Fibroblast of upper back skin (primary cell): ENCODE results near the gene CCDC87.
"Not testable (repeated sequence)": the region's sequence is repeated elsewhere in the genome, so short reads cannot be mapped to it uniquely, and the experiment has no call there.

ENCODE experiments used
- DNase-seq: peaks from one replicate; pipeline ENCODE4 v3.0.0-alpha.2; 2013

CCDC87 gene

DNA sequence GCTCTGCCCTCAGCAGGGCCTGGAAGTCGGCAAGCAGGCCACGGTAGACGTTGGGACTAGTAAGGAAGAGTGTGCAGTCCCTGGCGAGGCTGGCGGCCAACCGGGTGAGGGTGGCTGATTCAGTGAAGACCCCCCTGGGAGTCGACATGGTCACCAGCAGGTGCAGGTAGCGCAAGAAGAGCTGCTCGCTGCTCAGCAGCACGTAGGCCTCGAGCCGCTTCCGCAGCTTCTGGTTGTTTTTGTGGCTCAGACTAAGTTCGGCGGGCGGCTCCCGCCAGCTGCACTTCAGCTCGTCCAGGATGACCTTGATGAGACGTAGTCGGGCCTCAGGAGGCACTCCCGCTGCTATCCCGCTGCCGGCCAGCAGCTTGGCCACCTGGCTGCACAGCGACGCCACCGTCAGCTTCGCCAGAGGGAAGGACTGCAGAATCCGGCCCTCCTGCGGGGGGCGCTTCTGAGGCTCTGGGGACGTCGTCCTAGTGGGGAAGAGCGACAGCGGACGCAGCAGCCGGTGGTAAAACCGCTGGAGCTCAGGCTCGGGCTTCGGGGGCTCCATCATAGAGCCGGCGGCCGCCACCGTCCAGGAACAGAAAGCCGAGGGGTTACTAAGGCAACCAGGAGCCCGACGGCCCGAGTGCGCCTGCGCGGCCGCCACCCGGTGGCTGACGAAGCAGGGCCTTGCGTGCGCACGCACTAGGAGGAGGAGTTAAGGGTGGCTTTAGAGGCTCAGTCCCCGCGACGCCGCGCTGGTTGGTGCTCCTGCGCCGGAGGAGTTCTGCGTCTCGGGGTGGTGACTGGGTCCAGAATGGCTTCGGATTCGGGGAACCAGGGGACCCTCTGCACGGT, at the start of gene CCDC87, which contains the start of gene CCS:
TSS of gene CCDC87 (minus strand) at position 607 of the 846 bp plus-strand sequence. CDS start at position 559, 48 bp downstream.
TSS of gene CCS (plus strand) at position 729 of the 846 bp plus-strand sequence. CDS start at position 806, 77 bp downstream.
- peak; percentile 94 for DNase-seq

DNA sequence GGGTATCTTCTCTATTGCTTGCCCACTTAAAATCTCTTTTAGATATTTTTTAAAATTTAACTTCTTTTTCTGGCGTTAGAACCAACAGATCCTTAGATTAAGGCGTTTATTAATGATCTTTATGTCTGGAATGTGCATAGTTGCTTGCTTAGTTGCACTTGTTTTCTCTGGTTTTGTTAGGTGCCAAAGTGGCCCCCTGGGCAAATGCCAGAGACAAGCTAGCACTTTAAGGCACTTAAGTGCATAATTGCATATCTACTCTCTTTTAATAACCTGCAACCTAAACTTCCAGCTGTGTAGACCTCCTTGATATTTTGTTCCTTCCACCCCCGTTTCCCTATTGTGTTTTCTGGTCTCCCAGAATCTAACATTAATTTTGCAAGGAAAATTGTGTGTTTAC, 49.0 kb upstream of the CCDC87 start:
- DNase-seq, result peak; percentile 19

- not testable (repeated sequence) for DNase-seq
Observed at GRCh38 chr11:66639814-66640340, 47.0 kb upstream of the CCDC87 start.

DNA sequence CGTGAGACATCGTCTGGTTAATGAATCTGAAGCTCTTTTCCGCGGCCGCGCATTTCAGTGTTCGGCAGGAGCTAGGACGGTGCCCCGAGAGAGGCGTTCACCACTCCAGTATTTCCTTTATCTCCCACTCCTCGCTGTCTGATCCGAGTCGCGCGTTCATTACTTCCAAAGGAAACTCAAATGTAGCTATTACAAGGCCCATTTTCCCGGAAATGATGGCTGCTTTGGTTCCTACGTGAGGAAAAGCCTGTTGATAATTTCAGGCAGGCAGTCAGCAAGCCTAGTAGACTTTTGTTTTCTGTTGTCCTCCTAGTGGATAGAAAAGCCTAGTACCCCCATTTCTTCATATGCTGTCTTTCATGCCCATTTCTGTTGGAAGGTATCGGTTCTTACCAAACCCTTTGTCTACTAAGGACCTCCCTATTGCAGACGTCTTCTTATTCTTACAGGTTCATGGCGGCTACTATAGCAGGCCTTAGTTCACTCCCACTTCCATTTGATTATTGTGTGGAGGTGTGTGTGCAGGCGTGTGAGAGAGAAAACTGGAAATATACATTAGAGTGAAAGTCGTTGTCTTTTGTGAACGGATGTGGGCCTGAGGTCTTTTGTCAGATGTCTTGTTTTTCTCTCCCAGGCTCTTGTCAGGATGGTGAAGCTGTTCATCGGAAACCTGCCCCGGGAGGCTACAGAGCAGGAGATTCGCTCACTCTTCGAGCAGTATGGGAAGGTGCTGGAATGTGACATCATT, 46.4 kb upstream of the CCDC87 start:
- peak; percentile 26 for DNase-seq

- DNase-seq, result peak; percentile 100
Observed at GRCh38 chr11:66638177-66639065, 45.6 kb upstream of the CCDC87 start, which contains the start of gene RBM4. Gene RBM4 (plus strand): TSS chr11:66638703. CDS start chr11:66639712, 1,009 bp downstream.

DNA sequence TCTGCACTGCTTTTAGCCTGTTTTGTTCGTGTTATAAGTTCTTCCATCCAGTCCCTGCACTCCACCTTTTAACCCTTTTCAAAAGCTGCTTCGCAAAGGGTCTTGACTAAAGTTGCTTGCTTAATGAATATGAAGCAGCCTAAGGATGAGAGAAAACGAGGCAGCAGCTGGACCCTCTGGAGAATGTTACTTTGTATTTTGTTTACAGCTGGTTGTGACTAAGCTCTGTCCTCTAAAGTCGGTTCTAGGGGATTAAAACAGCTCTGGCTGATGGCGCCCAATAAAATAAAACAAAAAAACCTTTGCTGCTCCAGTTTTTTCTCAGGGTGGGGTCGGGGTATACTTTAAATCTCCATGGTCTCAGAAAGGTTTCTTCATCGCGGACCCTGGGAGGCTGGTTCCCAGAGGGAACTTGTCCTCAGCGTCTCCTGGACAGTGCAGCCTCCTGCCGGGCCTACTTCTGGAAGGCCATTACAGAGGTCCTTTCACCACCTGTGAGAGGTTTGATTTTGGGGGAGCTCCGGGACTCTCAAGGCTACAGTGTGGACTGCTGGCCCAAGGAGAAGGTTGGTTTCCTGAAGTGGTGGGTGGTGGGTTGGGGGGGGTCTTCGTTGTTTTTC, 44.8 kb upstream of the CCDC87 start:
- no peak for DNase-seq

DNA sequence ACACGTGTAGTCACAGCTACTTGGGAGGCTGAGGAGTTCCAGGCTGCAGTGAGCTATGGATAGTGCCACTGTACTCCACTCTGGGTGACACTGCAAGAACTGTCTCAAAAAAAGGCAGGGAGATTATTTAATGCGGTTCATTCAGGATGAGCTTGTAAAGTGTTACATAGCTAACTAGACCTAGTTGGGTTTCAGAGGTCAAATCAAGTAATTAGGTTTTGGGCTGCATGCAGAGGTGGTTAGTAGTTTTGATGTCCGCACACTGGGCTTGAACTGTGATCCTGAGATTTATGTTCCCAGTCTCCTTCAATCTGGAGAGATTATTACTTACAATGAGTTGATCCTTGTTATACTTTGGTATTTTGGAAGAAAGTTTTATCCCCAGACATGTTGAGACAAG, 43.5 kb upstream of the CCDC87 start:
- DNase-seq, result no peak

- no peak for DNase-seq
Observed at GRCh38 chr11:66632952-66633351, 40.1 kb upstream of the CCDC87 start.

GRCh38 chr11:66631883-66632282, 39.0 kb upstream of the CCDC87 start:
- no peak for DNase-seq

GRCh38 chr11:66629356-66629755, 36.5 kb upstream of the CCDC87 start:
- DNase-seq, result no peak

DNA sequence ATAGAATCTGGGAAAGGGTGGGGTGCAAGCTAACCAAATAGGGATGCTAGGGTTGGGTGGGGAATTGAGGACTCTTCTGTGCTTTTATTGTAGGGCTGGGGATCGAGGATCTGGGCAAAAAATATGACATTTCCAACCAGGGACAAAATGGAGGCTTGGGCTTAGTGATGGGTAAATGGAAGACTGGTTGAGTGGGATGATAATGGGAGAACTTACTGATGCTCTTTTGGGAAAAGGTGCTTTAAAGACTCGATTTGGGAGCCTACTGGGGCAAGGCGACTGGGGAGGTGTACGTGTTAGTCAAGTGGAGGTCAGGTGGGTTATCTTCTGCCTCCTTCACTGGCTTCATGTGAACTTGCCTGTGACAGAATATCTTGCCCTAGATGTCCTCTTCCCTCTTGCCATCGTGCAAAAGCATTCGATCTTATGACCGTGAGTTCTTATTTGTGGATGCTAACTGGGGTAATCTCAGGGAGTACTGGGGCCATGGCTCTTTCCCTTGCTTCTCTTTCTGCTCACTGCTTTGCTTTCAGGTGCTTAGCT, 35.3 kb upstream of the CCDC87 start:
- DNase-seq, result no peak

- no peak for DNase-seq
Observed at GRCh38 chr11:66626926-66627325, 34.1 kb upstream of the CCDC87 start.

- DNase-seq, result no peak
Observed at GRCh38 chr11:66626382-66626781, 33.5 kb upstream of the CCDC87 start.

- no peak for DNase-seq
Observed at GRCh38 chr11:66625752-66626149, 32.9 kb upstream of the CCDC87 start.

DNA sequence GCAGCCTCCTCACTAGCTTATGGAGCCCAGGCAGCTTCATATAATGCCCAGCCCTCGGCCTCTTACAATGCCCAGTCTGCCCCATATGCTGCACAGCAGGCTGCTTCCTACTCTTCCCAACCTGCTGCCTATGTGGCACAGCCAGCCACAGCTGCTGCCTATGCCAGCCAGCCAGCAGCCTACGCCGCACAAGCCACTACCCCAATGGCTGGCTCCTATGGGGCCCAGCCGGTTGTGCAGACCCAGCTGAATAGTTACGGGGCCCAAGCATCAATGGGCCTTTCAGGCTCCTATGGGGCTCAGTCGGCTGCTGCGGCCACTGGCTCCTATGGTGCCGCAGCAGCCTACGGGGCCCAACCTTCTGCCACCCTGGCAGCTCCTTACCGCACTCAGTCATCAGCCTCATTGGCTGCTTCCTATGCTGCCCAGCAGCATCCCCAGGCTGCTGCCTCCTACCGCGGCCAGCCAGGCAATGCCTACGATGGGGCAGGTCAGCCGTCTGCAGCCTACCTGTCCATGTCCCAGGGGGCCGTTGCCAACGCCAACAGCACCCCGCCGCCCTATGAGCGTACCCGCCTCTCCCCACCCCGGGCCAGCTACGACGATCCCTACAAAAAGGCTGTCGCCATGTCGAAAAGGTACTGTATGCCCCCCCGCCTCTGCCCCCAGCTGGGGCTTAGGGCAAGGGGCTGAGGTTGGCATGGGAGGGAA, 32.3 kb upstream of the CCDC87 start:
- DNase-seq, result no peak

DNA sequence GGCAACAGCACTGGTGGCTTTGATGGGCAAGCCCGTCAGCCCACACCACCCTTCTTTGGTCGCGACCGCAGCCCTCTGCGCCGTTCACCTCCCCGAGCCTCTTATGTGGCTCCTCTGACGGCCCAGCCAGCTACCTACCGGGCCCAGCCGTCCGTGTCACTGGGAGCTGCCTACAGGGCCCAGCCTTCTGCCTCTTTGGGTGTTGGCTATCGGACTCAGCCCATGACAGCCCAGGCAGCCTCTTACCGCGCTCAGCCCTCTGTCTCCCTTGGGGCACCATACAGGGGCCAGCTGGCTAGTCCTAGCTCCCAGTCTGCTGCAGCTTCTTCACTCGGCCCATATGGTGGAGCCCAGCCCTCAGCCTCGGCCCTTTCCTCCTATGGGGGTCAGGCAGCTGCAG, 31.6 kb upstream of the CCDC87 start:
- no peak for DNase-seq

- DNase-seq, result no peak
Observed at GRCh38 chr11:66619080-66619554, 26.3 kb upstream of the CCDC87 start.

DNA sequence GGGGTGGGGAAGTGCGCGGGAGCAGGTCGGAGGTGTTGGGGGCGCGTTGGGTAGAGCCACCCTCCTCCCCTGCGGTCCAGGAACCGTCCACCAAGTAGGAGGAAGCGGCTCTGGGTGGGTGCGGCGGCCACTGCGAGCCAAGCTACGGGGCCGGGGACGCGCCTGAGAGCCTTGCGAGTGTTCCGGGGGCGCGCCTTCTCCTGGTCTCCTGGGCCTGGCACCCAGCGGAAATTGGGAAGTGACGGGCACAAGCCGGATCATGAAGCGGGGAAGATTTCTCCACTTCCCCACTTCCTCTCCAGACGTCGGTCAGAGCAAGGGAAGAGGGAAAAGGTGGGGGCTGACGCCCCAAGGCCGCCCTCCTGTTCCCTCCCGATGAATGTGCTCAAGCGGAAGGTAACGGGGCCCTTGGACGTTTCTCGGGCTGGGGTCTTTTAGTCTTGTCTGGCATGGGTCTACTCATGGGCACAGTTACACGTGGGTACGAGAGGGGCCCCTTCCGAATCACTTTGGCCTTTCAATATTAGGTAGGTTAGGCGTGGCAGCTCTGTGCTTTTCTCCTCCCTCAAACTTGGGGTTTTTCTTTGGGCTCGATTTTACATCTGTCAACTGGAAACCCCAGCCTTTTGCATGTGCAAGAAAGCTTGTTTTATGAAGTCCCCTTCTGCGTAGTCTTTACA, 24.4 kb upstream of the CCDC87 start:
- DNase-seq, result no peak

- DNase-seq, result peak; percentile 99
Observed at GRCh38 chr11:66616379-66617154, 23.7 kb upstream of the CCDC87 start, which contains the start of gene RBM14. Gene RBM14 (plus strand): TSS chr11:66616630. CDS start chr11:66616721, 91 bp downstream.
